NAMALWA (cell line): ENCODE results near the gene RAD51B.
"Not testable (repeated sequence)": the region's sequence is repeated elsewhere in the genome, so short reads cannot be mapped to it uniquely, and the experiment has no call there.

ENCODE experiments used
- DNase-seq: peaks from one replicate; pipeline ENCODE4 v3.0.0-alpha.2; 2015; ENCODE audit warnings: low spot score

The RAD51B gene

GRCh38 chr14:68753690-68754089 lies 934.1 kb downstream of the RAD51B start:
- DNase-seq = no peak

GRCh38 chr14:68755016-68755353 lies 935.4 kb downstream of the RAD51B start:
- DNase-seq = no peak

GRCh38 chr14:68756000-68756481 lies 936.5 kb downstream of the RAD51B start:
- no peak for DNase-seq

GRCh38 chr14:68756734-68757133 lies 937.2 kb downstream of the RAD51B start:
- DNase-seq = no peak

GRCh38 chr14:68757618-68758081 lies 938.1 kb downstream of the RAD51B start:
- no peak for DNase-seq

- DNase-seq = no peak
Measured at GRCh38 chr14:68758301-68758700, 938.7 kb downstream of the RAD51B start.

GRCh38 chr14:68759017-68759560 lies 939.5 kb downstream of the RAD51B start:
- no peak for DNase-seq

- no peak for DNase-seq
Measured at GRCh38 chr14:68759937-68760336, 940.4 kb downstream of the RAD51B start.

GRCh38 chr14:68760761-68761160 lies 941.2 kb downstream of the RAD51B start:
- no peak for DNase-seq

GRCh38 chr14:68761391-68761790 lies 941.8 kb downstream of the RAD51B start:
- DNase-seq = no peak

GRCh38 chr14:68762953-68763764 lies 943.6 kb downstream of the RAD51B start:
- no peak for DNase-seq

- DNase-seq = not testable (repeated sequence)
Measured at GRCh38 chr14:68763843-68764242, 944.3 kb downstream of the RAD51B start.

- no peak for DNase-seq
Measured at GRCh38 chr14:68766299-68767247, 947.0 kb downstream of the RAD51B start.

GRCh38 chr14:68767248-68767645 lies 947.7 kb downstream of the RAD51B start:
- DNase-seq = no peak

- no peak for DNase-seq
Measured at GRCh38 chr14:68768316-68768715, 948.7 kb downstream of the RAD51B start.

GRCh38 chr14:68770051-68770450 lies 950.5 kb downstream of the RAD51B start:
- DNase-seq = no peak

GRCh38 chr14:68770553-68771286 lies 951.1 kb downstream of the RAD51B start:
- DNase-seq = no peak

GRCh38 chr14:68771631-68772030 lies 952.1 kb downstream of the RAD51B start:
- no peak for DNase-seq

GRCh38 chr14:68772761-68773381 lies 953.3 kb downstream of the RAD51B start:
- no peak for DNase-seq

GRCh38 chr14:68774771-68775613 lies 955.4 kb downstream of the RAD51B start:
- DNase-seq = no peak
